Activated CD4-positive, alpha-beta T cell treated with anti-CD3 and anti-CD28 coated beads, Interleukin-2, amount 10 ng/mL, durations not matched to agents 24 days and 14 days (primary cell): ENCODE results near the gene AMDHD2. TPM values are rescaled to one million over a fixed set of nuclear protein-coding genes. Genes with fewer than 3 reads are reported as not detected.
"Not testable (repeated sequence)": the region's sequence is repeated elsewhere in the genome, so short reads cannot be mapped to it uniquely, and the experiment has no call there.

ENCODE experiments used
- DNase-seq: peaks from one replicate; pipeline ENCODE4 v3.0.0; 2022
- H3K27ac Mint-ChIP-seq: one replicate; pipeline ENCODE4 v1.8.0; 2022; ENCODE audit warnings: mild to moderate bottlenecking, mixed read lengths
- H3K27me3 Mint-ChIP-seq: one replicate; pipeline ENCODE4 v1.8.0; 2022; ENCODE audit warnings: mixed read lengths
- H3K36me3 Mint-ChIP-seq: one replicate; pipeline ENCODE4 v1.8.0; 2022; ENCODE audit warnings: low read depth, mild to moderate bottlenecking, mixed read lengths
- H3K4me1 Mint-ChIP-seq: one replicate; pipeline ENCODE4 v1.8.0; 2021; ENCODE audit warnings: mixed read lengths
- H3K4me3 Mint-ChIP-seq: one replicate; pipeline ENCODE4 v1.8.0; 2022; ENCODE audit warnings: mild to moderate bottlenecking, moderate library complexity, mixed read lengths
- H3K9me3 Mint-ChIP-seq: one replicate; pipeline ENCODE4 v1.8.0; 2021; ENCODE audit warnings: mixed read lengths
- intact Hi-C: fragments of 100-400 bp; cut with micrococcal nuclease; formaldehyde crosslinking; loops from one replicate; pipeline ENCODE4 v1.15.1; 2023
- total RNA-seq: library from RNA; stranded (reverse); gene quantifications from 2 replicates; pipeline ENCODE4 v1.2.3, GENCODE V29; 2022

Gene AMDHD2
- total RNA-seq, 1 donor from 2014 or later = 37.5 TPM

- H3K4me3 Mint-ChIP-seq, H3K9me3 Mint-ChIP-seq, H3K4me1 Mint-ChIP-seq, H3K27me3 Mint-ChIP-seq, H3K27ac Mint-ChIP-seq, H3K36me3 Mint-ChIP-seq, DNase-seq, intact Hi-C loops: not testable (repeated sequence)
These were observed 37.0 kb downstream of the AMDHD2 start for GRCh38 chr16:2557150-2557549.

- H3K4me1 Mint-ChIP-seq, H3K9me3 Mint-ChIP-seq, H3K27me3 Mint-ChIP-seq, intact Hi-C loops, H3K36me3 Mint-ChIP-seq, DNase-seq, H3K4me3 Mint-ChIP-seq, H3K27ac Mint-ChIP-seq: not testable (repeated sequence)
These were observed 40.1 kb downstream of the AMDHD2 start for GRCh38 chr16:2560131-2560797.

GRCh38 chr16:2560798-2561133 is 40.6 kb downstream of the AMDHD2 start:
- not testable (repeated sequence) for H3K36me3 Mint-ChIP-seq

GRCh38 chr16:2567506-2567905 is 47.3 kb downstream of the AMDHD2 start:
- H3K4me1 Mint-ChIP-seq, H3K36me3 Mint-ChIP-seq, H3K27me3 Mint-ChIP-seq, H3K9me3 Mint-ChIP-seq, intact Hi-C loops, H3K4me3 Mint-ChIP-seq, DNase-seq, H3K27ac Mint-ChIP-seq: not testable (repeated sequence)

More at GRCh38 chr16:2560798-2561133, 40.6 kb downstream of the AMDHD2 start:
- intact Hi-C loops, H3K27me3 Mint-ChIP-seq, H3K27ac Mint-ChIP-seq, H3K4me1 Mint-ChIP-seq, H3K9me3 Mint-ChIP-seq, H3K4me3 Mint-ChIP-seq: not testable (repeated sequence)
- DNase-seq = peak; percentile 91

- H3K9me3 Mint-ChIP-seq, H3K4me1 Mint-ChIP-seq, DNase-seq, H3K4me3 Mint-ChIP-seq, H3K27me3 Mint-ChIP-seq, H3K27ac Mint-ChIP-seq, H3K36me3 Mint-ChIP-seq, intact Hi-C loops: not testable (repeated sequence)
These were observed 48.4 kb downstream of the AMDHD2 start for GRCh38 chr16:2568573-2568972.

GRCh38 chr16:2572704-2573103 is 52.5 kb downstream of the AMDHD2 start:
- H3K27ac Mint-ChIP-seq, H3K9me3 Mint-ChIP-seq, H3K36me3 Mint-ChIP-seq, H3K4me3 Mint-ChIP-seq, intact Hi-C loops, H3K4me1 Mint-ChIP-seq, H3K27me3 Mint-ChIP-seq, DNase-seq: not testable (repeated sequence)

- H3K4me1 Mint-ChIP-seq, H3K9me3 Mint-ChIP-seq, H3K36me3 Mint-ChIP-seq, intact Hi-C loops, H3K4me3 Mint-ChIP-seq, DNase-seq, H3K27me3 Mint-ChIP-seq, H3K27ac Mint-ChIP-seq: not testable (repeated sequence)
These were observed 55.7 kb downstream of the AMDHD2 start for GRCh38 chr16:2575839-2576238.

- H3K27ac Mint-ChIP-seq, intact Hi-C loops, H3K9me3 Mint-ChIP-seq, H3K4me1 Mint-ChIP-seq, H3K27me3 Mint-ChIP-seq, H3K4me3 Mint-ChIP-seq, DNase-seq, H3K36me3 Mint-ChIP-seq: not testable (repeated sequence)
These were observed 56.9 kb downstream of the AMDHD2 start for GRCh38 chr16:2577044-2577443.

- H3K4me1 Mint-ChIP-seq, intact Hi-C loops, DNase-seq, H3K4me3 Mint-ChIP-seq, H3K9me3 Mint-ChIP-seq, H3K27ac Mint-ChIP-seq, H3K27me3 Mint-ChIP-seq, H3K36me3 Mint-ChIP-seq: not testable (repeated sequence)
These were observed 58.7 kb downstream of the AMDHD2 start for GRCh38 chr16:2578905-2579304.

GRCh38 chr16:2580143-2580542 is 60.0 kb downstream of the AMDHD2 start:
- H3K4me3 Mint-ChIP-seq, DNase-seq, intact Hi-C loops, H3K27me3 Mint-ChIP-seq, H3K9me3 Mint-ChIP-seq, H3K36me3 Mint-ChIP-seq, H3K27ac Mint-ChIP-seq, H3K4me1 Mint-ChIP-seq: not testable (repeated sequence)

- H3K36me3 Mint-ChIP-seq, H3K9me3 Mint-ChIP-seq, H3K4me1 Mint-ChIP-seq, H3K27me3 Mint-ChIP-seq, H3K27ac Mint-ChIP-seq, H3K4me3 Mint-ChIP-seq, intact Hi-C loops, DNase-seq: not testable (repeated sequence)
These were observed 60.6 kb downstream of the AMDHD2 start for GRCh38 chr16:2580818-2581217.

Other genes with a start within 250 kb of the AMDHD2 start
- 8.3 and 9.2 TPM in 2 replicates for gene ABCA3, start 179.6 kb upstream of the AMDHD2 start, total RNA-seq
- 44.7 and 45.7 TPM in 2 replicates for gene CCNF, start 90.9 kb upstream of the AMDHD2 start, total RNA-seq
- gene TEDC2, start 60.3 kb upstream of the AMDHD2 start, total RNA-seq = 40.7 and 41.7 TPM in 2 replicates
- gene NTN3, start 49.1 kb upstream of the AMDHD2 start, total RNA-seq = not detected in 2 replicates
- gene TBC1D24, start 45.2 kb upstream of the AMDHD2 start, total RNA-seq = 16.6 and 20.9 TPM in 2 replicates
- gene ATP6V0C, start 6.4 kb upstream of the AMDHD2 start, total RNA-seq = 105 and 122 TPM in 2 replicates
- gene CEMP1, start 11.0 kb downstream of the AMDHD2 start, total RNA-seq = 0.24 TPM in 1 of 2 replicates, not detected in the other
- 50.7 and 51.9 TPM in 2 replicates for gene PDPK1, start 17.6 kb downstream of the AMDHD2 start, total RNA-seq
- 54.4 and 57.0 TPM in 2 replicates for gene KCTD5, start 162.2 kb downstream of the AMDHD2 start, total RNA-seq
- gene PRSS27, start 199.9 kb downstream of the AMDHD2 start, total RNA-seq = 1.8 and 2.0 TPM in 2 replicates
- gene SRRM2, start 232.3 kb downstream of the AMDHD2 start, total RNA-seq = 635 and 680 TPM in 2 replicates